GM12878 (cell line): ENCODE results near the gene XDH. TPM values are rescaled to one million over a fixed set of nuclear protein-coding genes. Genes with fewer than 3 reads are reported as not detected.

Source experiments
- ATAC-seq: fragments of 200-7000 bp; cut with Tn5 transposase; 3 replicates; pipeline ENCODE4 v1.9.1; 2020; ENCODE audit warnings: mild to moderate bottlenecking, moderate library complexity
- BruUV-seq: library from RNA; stranded (reverse); fragments of 400-500 nt; replicated peaks from 2 replicates; lab custom pipeline; 2021; lab: Mats Ljungman, UMichigan
- CTCF ChIA-PET: fragments of 300-600 bp; sonication (Branson Sonifier 250); formaldehyde crosslinking; extraction: SDS; loops from one replicate; lab custom pipeline; 2021; ENCODE audit warnings: inconsistent platforms; lab: Yijun Ruan, JAX
- POLR2A ChIA-PET: fragments of 350-600 bp; formaldehyde crosslinking; extraction: SDS; loops from one replicate; lab custom pipeline; 2021; ENCODE audit warnings: inconsistent platforms; lab: Charles Lee
- RAD21 ChIA-PET: fragments of 300-600 bp; sonication (Branson Sonifier 250); formaldehyde crosslinking; loops from one replicate; lab custom pipeline; 2023; ENCODE audit warnings: antibody characterized with exemption; ENCODE audit not compliant: unreplicated experiment; lab: Charles Lee
- SMC1A ChIA-PET: fragments of 300-600 bp; sonication (Branson Sonifier 250); formaldehyde crosslinking; loops from one replicate; lab custom pipeline; 2023; ENCODE audit not compliant: unreplicated experiment, uncharacterized antibody; lab: Charles Lee
- DNase-seq: peaks from one replicate; pipeline ENCODE4 v3.0.0-alpha.2; 2011; ENCODE audit warnings: low read depth, low spot score
- FAIRE-seq: peaks from 3 replicates; lab custom pipeline; 2011; peaks lifted over from hg19 to GRCh38; lab: Jason Lieb, UNC
- H2AFZ ChIP-seq: 2 replicates; pipeline ENCODE4 v1.6.0; 2011; ENCODE audit warnings: low read depth, low read length, control low read depth; ENCODE audit not compliant: control insufficient read depth
- H3K27ac ChIP-seq: 2 replicates; pipeline ENCODE4 v1.5.1; 2011; ENCODE audit warnings: control low read depth; ENCODE audit not compliant: control insufficient read depth, insufficient read depth
- H3K27me3 ChIP-seq, 2 experiments: replicated peaks in 1 of 2; 2 replicates each; pipeline versions ENCODE4 v1.6.0 to v1.6.1; 2011; ENCODE audit warnings: low read length in 1 of 2; ENCODE audit not compliant: control insufficient read depth in 2 of 2, insufficient read depth in 2 of 2
- H3K36me3 ChIP-seq, 2 experiments: 2 replicates each; pipeline ENCODE4 v1.5.1; 2011; ENCODE audit warnings: low read length in 1 of 2; ENCODE audit not compliant: control insufficient read depth in 2 of 2, insufficient read depth in 2 of 2
- H3K4me1 ChIP-seq: 2 replicates; pipeline ENCODE4 v1.6.1; 2011; ENCODE audit warnings: mild to moderate bottlenecking, low read length, moderate library complexity, mixed read lengths; ENCODE audit not compliant: control insufficient read depth, insufficient read depth
- H3K4me2 ChIP-seq: 2 replicates; pipeline ENCODE4 v1.6.0; 2011; ENCODE audit warnings: control low read depth; ENCODE audit not compliant: control insufficient read depth, insufficient read depth
- H3K4me3 ChIP-seq: fragments of 200-600 bp; sonication (generic); 2 replicates; pipeline ENCODE4 v1.5.1; 2016
- H3K79me2 ChIP-seq: 2 replicates; pipeline ENCODE4 v1.6.0; 2011; ENCODE audit warnings: low read length; ENCODE audit not compliant: control insufficient read depth, insufficient read depth
- H3K9ac ChIP-seq: 2 replicates; pipeline ENCODE4 v1.8.0; 2011; ENCODE audit warnings: low read length, control low read depth, mixed read lengths; ENCODE audit not compliant: control insufficient read depth, insufficient read depth
- H3K9me3 ChIP-seq: replicated peaks from 3 replicates; pipeline ENCODE4 v1.5.1; 2011; ENCODE audit warnings: mild to moderate bottlenecking, low read length; ENCODE audit not compliant: control insufficient read depth, insufficient read depth
- H4K20me1 ChIP-seq: 2 replicates; pipeline ENCODE4 v1.6.0; 2011; ENCODE audit not compliant: control insufficient read depth, insufficient read depth
- IRF5 ChIP-seq: fragments of 450-650 bp; IDR thresholded peaks from 2 replicates; pipeline ENCODE4 v1.6.1; 2017; ENCODE audit warnings: borderline replicate concordance
- MEF2A ChIP-seq: IDR thresholded peaks from 2 replicates; pipeline ENCODE4 v1.6.1; 2011; ENCODE audit warnings: low read depth, mild to moderate bottlenecking, low read length, moderate library complexity; ENCODE audit not compliant: insufficient read depth
- NFXL1 ChIP-seq: fragments of 450-650 bp; IDR thresholded peaks from 2 replicates; pipeline ENCODE4 v1.6.1; 2017; ENCODE audit warnings: antibody characterized with exemption, mild to moderate bottlenecking, borderline replicate concordance
- NR2C2 ChIP-seq: IDR thresholded peaks from 2 replicates; pipeline ENCODE4 v1.6.1; 2011; ENCODE audit warnings: borderline replicate concordance, low read depth; ENCODE audit not compliant: control insufficient read depth, insufficient read length
- TARDBP ChIP-seq: IDR thresholded peaks from 2 replicates; pipeline ENCODE4 v1.6.1; 2016; ENCODE audit warnings: borderline replicate concordance
- WGBS: methylation state at CpG from one replicate; pipeline ENCODE4 v1.1.6; 2016; ENCODE audit warnings: low lambda C conversion rate; ENCODE audit not compliant: insufficient replicate concordance, insufficient coverage; ENCODE audit errors: missing lambda C conversion rate; 5-methylcytosine and 5-hydroxymethylcytosine counted together
- in situ Hi-C: fragments of 300-500 bp; cut with MboI; formaldehyde crosslinking; loops from 9 replicates; pipeline ENCODE4 v1.14.3; 2018; ENCODE audit warnings: mixed read lengths
- intact Hi-C: fragments of 100-400 bp; cut with micrococcal nuclease; formaldehyde crosslinking; loops from one replicate; pipeline ENCODE4 v1.14.2; 2022; ENCODE audit not compliant: unreplicated experiment
- polyA plus RNA-seq, 11 experiments: library from polyadenylated mRNA; depleted of rRNA in 4 of 11; unstranded in 6 of 11; stranded (reverse) in 5 of 11; fragments of >200 nt; fragmentation: Nextera tagmentation in 4 of 11; fragmentation: Illumina TruSeq in 1 of 11; extraction: Ambion mirVana in 4 of 11; extraction: Trizol in 1 of 11; gene quantifications; 1 replicate in 1 of 11; 2 replicates in 10 of 11; pipeline versions ENCODE4 v1.2.1 to v1.2.3, GENCODE V29; 2011 to 2016; ENCODE audit warnings: inconsistent platforms in 2 of 11, missing spikeins in 2 of 11, low read depth in 1 of 11
- total RNA-seq, 4 experiments: library from RNA; depleted of rRNA in 3 of 4; stranded (reverse); fragments of >200 nt in 3 of 4; fragmentation: Illumina TruSeq in 1 of 4; extraction: Trizol in 1 of 4; gene quantifications; 2 replicates each; pipeline versions ENCODE4 v1.2.1 to v1.2.3, GENCODE V29; 2013 to 2021

The XDH gene
- total and polyA plus RNA-seq, 10 of the 15 experiments (the other 5 are each of a cell fraction or from before 2014, with no cell fraction given), result 0.01 TPM; not detected in 9

DNA sequence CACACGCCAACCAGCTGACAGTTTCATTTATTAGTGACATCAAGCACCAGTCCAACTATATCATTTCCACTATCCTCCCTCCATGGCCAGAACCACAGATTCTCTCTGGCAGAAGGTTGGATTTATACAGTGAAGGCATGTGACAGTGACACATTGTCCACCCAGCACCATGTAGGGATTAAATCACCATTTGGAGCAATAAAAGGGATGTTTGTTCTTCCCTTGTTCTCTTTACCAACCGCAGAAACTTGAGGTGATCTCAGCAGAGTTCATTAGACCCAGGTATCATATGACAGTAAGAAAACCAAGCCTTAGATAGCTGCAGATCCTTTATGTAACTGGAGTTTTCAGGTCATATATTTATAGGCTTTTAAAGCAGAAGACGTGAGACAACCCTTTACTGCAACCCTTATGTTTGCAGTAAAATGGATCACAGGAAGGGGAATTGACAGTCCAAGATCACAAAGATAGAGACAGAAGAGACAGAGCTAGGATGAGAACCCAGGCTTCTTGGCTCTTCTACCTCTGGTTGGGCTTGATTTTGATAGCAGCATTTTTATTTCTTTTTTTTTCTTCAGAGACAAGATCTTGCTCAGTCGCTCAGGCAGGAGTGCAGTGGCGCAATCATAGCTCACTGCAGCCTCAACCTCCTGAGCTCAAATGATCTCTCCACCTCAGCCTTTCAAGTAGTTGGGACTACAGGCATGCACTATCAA, 80.1 kb downstream of the XDH start:
- no peak for DNase-seq
- intact Hi-C loops, result loop anchor here (5.0 kb wide), 2 partner anchors 77 to 117 kb away; partner anchors contain the start of gene CAPN14
- ChIA-PET POLR2A (no interaction called here), SMC1A (interaction anchor here (0.5 to 6.9 kb wide), 22 partner anchors 11 to 624 kb away, joined by 3 to 68 read pairs (median 5); no protein-coding TSS in a partner anchor), CTCF (interaction anchor here (0.9 to 11.4 kb wide), 28 partner anchors 10 to 1170 kb away, joined by 3 to 138 read pairs (median 5); partner anchors contain the start of genes EHD3 and GALNT14), RAD21 (interaction anchor here (0.8 to 8.1 kb wide), 8 partner anchors 49 to 621 kb away, joined by 3 to 103 read pairs (median 21); partner anchors contain the start of gene EHD3)
- Histone ChIP-seq H4K20me1 (no peaks in the 10 kb centered on the region), H3K4me2 (no peak overlapping the region), H3K36me3 (no peaks in the 10 kb centered on the region), H3K9me3 (no peaks in the 10 kb centered on the region), H3K27ac (no peak overlapping the region), H3K79me2 (no peaks in the 10 kb centered on the region), H3K27me3 (peaks cover 0 to 3% of the 10 kb centered on the region in 2 experiments; a peak in 1 of 4 replicates), H3K4me1 (no peaks in the 10 kb centered on the region), H3K9ac (no peak overlapping the region), H3K4me3 (no peak overlapping the region), H2AFZ (no peak overlapping the region)
- ATAC-seq, result no peak
- no peak for FAIRE-seq
- no peak for TF ChIP-seq TARDBP
- no peak for TF ChIP-seq MEF2A
- TF ChIP-seq NR2C2, result no peak
- TF ChIP-seq IRF5, result no peak
- no peak for TF ChIP-seq NFXL1
- in situ Hi-C loops, result loop anchor here (5.0 to 10.0 kb wide), 3 partner anchors 472 to 1170 kb away; no protein-coding TSS in a partner anchor
- WGBS, result 66% methylated on average over 5 of the region's 5 CpGs
- no TSS peak for BruUV-seq
